Measurements from ENCODE around the gene POP4.

The POP4 gene

GRCh38 chr19:29629836-29630534 lies 23.9 kb downstream of the POP4 start:
- DNase-seq (ENCODE audit: low read depth), result no peak

GRCh38 chr19:29630655-29631054 lies 24.6 kb downstream of the POP4 start:
- no peak for DNase-seq (ENCODE audit: low read depth)

- no peak for DNase-seq (ENCODE audit: low read depth)
Measured at GRCh38 chr19:29631450-29631849, 25.4 kb downstream of the POP4 start.

- DNase-seq (ENCODE audit: low read depth), result no peak
Measured at GRCh38 chr19:29634002-29634401, 27.9 kb downstream of the POP4 start.

GRCh38 chr19:29634423-29635130 lies 28.5 kb downstream of the POP4 start:
- no peak for DNase-seq (ENCODE audit: low read depth)

GRCh38 chr19:29635963-29636362 lies 29.9 kb downstream of the POP4 start:
- no peak for DNase-seq (ENCODE audit: low read depth)

- no peak for DNase-seq (ENCODE audit: low read depth)
Measured at GRCh38 chr19:29636553-29637360, 30.7 kb downstream of the POP4 start.

GRCh38 chr19:29639086-29639485 lies 33.0 kb downstream of the POP4 start:
- no peak for DNase-seq (ENCODE audit: low read depth)

- no peak for DNase-seq (ENCODE audit: low read depth)
Measured at GRCh38 chr19:29640231-29640630, 34.1 kb downstream of the POP4 start.

- DNase-seq (ENCODE audit: low read depth), result no peak
Measured at GRCh38 chr19:29641597-29641996, 35.5 kb downstream of the POP4 start.

- DNase-seq (ENCODE audit: low read depth), result no peak
Measured at GRCh38 chr19:29643361-29643935, 37.4 kb downstream of the POP4 start.

GRCh38 chr19:29644210-29644609 lies 38.1 kb downstream of the POP4 start:
- DNase-seq (ENCODE audit: low read depth), result no peak

GRCh38 chr19:29645491-29645867 lies 39.4 kb downstream of the POP4 start:
- DNase-seq (ENCODE audit: low read depth), result no peak

- no peak for DNase-seq (ENCODE audit: low read depth)
Measured at GRCh38 chr19:29645911-29646310, 39.8 kb downstream of the POP4 start.

- DNase-seq (ENCODE audit: low read depth), result no peak
Measured at GRCh38 chr19:29650772-29651387, 44.8 kb downstream of the POP4 start.

- no peak for DNase-seq (ENCODE audit: low read depth)
Measured at GRCh38 chr19:29651622-29652394, 45.7 kb downstream of the POP4 start.

GRCh38 chr19:29653398-29653797 lies 47.3 kb downstream of the POP4 start:
- DNase-seq (ENCODE audit: low read depth), result no peak

- no peak for DNase-seq (ENCODE audit: low read depth)
Measured at GRCh38 chr19:29655648-29656335, 49.7 kb downstream of the POP4 start.

- DNase-seq (ENCODE audit: low read depth), result no peak
Measured at GRCh38 chr19:29658221-29658991, 52.3 kb downstream of the POP4 start.

GRCh38 chr19:29660835-29661234 lies 54.8 kb downstream of the POP4 start:
- no peak for DNase-seq (ENCODE audit: low read depth)

Data from activated T-cell treated with anti-CD3 and anti-CD28 coated beads for 24 hours (primary cell).